ENCODE results near the gene SEMA7A.

SEMA7A gene

GRCh38 chr15:74414081-74414580, 19.6 kb downstream of the SEMA7A start:
- no peak for DNase-seq

- no peak for DNase-seq
These were observed 20.2 kb downstream of the SEMA7A start for GRCh38 chr15:74413350-74414080.

GRCh38 chr15:74412159-74412558, 21.6 kb downstream of the SEMA7A start:
- DNase-seq, result no peak

GRCh38 chr15:74411686-74412085, 22.1 kb downstream of the SEMA7A start:
- no peak for DNase-seq

- DNase-seq, result no peak
These were observed 23.3 kb downstream of the SEMA7A start for GRCh38 chr15:74410502-74410901.

- DNase-seq, result no peak
These were observed 24.5 kb downstream of the SEMA7A start for GRCh38 chr15:74409225-74409624.

GRCh38 chr15:74408815-74409214, 24.9 kb downstream of the SEMA7A start:
- no peak for DNase-seq

GRCh38 chr15:74408385-74408784, 25.4 kb downstream of the SEMA7A start:
- no peak for DNase-seq

GRCh38 chr15:74406992-74407705, 26.6 kb downstream of the SEMA7A start:
- no peak for DNase-seq

GRCh38 chr15:74406517-74406916, 27.2 kb downstream of the SEMA7A start:
- DNase-seq, result no peak

- DNase-seq, result no peak
These were observed 27.9 kb downstream of the SEMA7A start for GRCh38 chr15:74405823-74406222.

- DNase-seq, result no peak
These were observed 29.7 kb downstream of the SEMA7A start for GRCh38 chr15:74403991-74404563.

GRCh38 chr15:74403588-74403919, 30.2 kb downstream of the SEMA7A start:
- DNase-seq, result no peak

GRCh38 chr15:74402873-74403587, 30.7 kb downstream of the SEMA7A start:
- peak; percentile 73 for DNase-seq

- DNase-seq, result no peak
These were observed 31.4 kb downstream of the SEMA7A start for GRCh38 chr15:74402337-74402841.

- peak; percentile 36 for DNase-seq
These were observed 32.6 kb downstream of the SEMA7A start for GRCh38 chr15:74400915-74401757.

- DNase-seq, result peak; percentile 40
These were observed 33.4 kb downstream of the SEMA7A start for GRCh38 chr15:74400313-74400860.

- DNase-seq, result peak; percentile 52
These were observed 34.0 kb downstream of the SEMA7A start for GRCh38 chr15:74399511-74400312.

- DNase-seq, result no peak
These were observed 34.7 kb downstream of the SEMA7A start for GRCh38 chr15:74399100-74399499.

GRCh38 chr15:74398183-74398582, 35.6 kb downstream of the SEMA7A start:
- no peak for DNase-seq

Measured in CD4-positive, alpha-beta T cell treated with Interleukin-17A for 4 hours (primary cell).